KG1 (cell line): ENCODE measurements around the gene PSMF1.

Experiments used
- DNase-seq: peaks from one replicate; lab custom pipeline; 2025; lab: John Stamatoyannopoulos, UW

PSMF1 gene

GRCh38 chr20:1190847-1191246, 72.4 kb downstream of the PSMF1 start:
- no peak for DNase-seq

DNA sequence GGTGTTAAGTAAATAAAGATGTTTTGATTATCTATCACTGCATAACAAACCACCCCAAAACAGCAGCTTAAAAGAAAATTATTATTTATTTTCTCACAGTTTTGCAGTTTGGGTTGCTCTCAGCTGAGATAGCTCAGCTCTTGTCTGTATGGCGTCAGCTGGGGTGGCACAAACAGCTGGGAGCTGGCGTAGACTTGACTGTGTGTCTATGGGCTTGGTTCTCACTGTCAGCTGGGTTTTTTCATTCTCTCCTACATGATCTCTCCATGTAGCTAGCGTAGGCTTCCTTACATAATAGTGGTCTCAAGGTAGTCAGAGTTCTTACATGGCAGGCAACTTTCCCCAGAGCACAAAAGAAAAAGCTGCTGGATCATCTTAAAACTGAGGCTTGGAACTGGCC, 72.9 kb downstream of the PSMF1 start:
- no peak for DNase-seq

DNA sequence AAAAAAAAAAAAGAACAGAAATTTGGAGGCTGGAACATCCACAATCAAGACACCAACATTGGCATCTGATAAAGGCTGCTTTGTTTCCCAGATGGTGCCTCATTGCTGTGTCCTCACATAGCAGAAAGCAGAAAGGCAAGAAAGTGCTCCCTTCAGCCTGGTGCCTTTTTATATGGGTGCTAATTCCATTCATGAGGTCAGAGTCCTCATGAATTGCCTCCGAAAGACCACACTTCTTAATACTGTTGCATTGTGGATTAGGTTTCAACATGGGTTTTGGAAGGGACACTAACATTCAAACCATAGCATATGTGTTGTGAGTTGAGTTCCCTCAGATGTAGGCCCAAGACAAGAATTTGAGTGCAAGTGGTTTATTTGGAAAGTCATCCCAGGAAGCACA, 76.8 kb downstream of the PSMF1 start:
- no peak for DNase-seq

GRCh38 chr20:1196634-1197033, 78.2 kb downstream of the PSMF1 start:
- DNase-seq: no peak

- no peak for DNase-seq
These were observed 79.4 kb downstream of the PSMF1 start for GRCh38 chr20:1197801-1198200.

DNA sequence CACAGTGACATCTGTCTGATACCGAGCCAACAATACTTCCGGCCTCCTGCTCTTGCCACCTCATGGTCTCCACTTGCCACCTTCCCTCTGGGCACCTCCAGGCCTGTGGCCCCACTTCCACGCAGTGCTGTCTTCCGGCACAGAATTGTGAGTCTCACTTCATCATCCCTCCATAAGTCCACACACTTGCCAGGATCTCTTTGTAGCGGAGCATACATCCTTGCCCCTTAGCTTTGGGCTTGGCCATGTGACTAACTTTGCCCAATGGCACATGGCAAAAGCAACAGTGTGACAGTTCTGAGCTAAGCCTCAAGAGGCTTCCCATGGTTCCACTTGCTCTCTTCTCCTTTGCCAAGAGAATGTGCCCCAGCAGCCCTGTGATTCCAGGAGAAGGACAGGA, 80.3 kb downstream of the PSMF1 start:
- no peak for DNase-seq

DNA sequence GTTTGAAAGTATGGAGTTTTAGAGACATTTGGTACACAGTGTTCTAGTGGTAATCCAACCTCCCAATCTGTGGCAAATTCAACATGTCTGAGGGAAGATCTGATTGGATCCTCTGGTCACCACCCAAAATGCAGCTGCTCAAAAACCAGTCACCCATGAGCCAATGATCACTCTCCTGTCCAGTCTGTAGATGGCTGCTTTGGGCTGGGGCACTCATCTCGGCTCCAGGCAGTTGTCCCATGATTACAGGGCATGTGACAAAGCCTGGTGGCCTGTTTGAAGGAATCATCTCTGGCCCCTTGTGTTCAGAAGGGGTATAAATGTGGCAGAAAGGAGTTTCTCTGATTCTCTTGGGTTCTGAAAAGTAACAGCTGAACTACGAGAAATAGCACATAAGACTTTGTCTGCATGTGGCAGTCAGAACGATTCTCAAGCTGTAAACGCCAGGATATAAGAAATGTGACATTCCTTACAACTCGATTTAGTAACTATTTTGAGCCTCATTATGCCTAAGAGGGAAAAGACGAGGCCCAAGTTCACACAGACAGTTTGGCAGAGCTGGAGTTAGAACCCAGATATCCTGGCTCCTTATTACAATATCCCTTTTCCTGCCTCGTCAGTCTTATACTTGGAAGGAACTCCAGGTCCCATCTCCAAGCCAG, 80.9 kb downstream of the PSMF1 start:
- no peak for DNase-seq

DNA sequence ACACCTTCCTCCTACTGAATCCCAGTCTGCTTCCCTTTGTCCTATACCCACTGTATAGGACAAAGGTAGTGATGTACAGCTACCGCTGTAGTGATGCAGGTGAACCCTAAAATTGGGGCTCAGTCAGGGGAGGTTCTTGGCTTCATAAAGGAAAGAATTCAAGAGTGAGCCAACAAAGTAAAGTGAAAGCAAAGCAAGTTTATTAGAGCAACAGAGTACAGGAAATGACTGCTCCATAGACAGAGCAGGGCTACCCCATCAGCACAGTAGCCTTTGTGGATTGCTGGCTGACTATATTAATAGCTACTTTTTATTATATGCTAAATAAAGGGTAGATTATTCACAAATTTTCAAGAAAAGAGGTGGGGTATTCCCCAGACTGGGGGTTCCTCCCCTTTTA, 81.6 kb downstream of the PSMF1 start:
- no peak for DNase-seq

- DNase-seq: no peak
These were observed 84.5 kb downstream of the PSMF1 start, which contains the start of gene C20orf202 for GRCh38 chr20:1202762-1203504. Gene C20orf202, plus strand, starts transcription at chr20:1203454. Its CDS starts 132 bp downstream, at chr20:1203586.

DNA sequence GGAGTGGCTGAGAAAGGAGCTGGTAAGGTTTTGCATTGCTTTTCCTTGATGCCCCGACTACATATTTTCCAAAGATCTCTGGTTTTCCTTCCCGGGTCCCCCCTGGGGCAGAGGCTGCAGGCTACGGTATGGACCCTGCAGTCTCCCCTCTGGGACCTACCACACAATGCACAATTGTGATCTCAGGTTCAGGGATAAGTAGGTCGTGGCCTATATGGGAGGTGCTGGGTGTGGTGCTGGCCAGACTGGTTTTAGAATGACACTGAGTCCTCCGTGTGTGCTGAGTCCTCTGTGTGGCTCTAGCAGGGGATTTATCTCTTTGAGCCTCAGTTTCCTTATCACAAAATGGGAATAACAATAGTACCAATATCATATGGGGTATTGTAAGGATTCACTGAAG, 85.2 kb downstream of the PSMF1 start:
- no peak for DNase-seq

- no peak for DNase-seq
These were observed 85.7 kb downstream of the PSMF1 start for GRCh38 chr20:1204113-1204512.

GRCh38 chr20:1204576-1204975, 86.2 kb downstream of the PSMF1 start:
- DNase-seq: no peak

DNA sequence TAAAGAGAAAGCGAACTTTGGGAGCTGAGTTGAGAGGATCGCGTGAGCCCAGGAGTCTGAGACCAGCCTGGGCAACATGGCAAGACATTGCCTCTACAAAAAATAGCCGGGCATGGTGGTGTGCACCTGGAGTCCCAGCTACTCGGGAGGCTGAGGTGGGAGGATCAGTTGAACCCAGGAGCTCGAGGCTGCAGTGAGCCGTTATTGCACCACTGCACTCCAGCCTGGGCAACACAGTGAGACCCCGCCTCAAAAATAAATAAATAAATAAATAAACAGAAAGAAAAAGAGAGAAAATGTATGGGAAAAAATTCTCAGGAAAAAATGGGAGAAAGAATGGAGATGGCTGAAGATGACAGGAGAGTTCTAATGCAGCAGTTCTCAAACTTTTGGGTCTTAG, 87.4 kb downstream of the PSMF1 start:
- DNase-seq: no peak

DNA sequence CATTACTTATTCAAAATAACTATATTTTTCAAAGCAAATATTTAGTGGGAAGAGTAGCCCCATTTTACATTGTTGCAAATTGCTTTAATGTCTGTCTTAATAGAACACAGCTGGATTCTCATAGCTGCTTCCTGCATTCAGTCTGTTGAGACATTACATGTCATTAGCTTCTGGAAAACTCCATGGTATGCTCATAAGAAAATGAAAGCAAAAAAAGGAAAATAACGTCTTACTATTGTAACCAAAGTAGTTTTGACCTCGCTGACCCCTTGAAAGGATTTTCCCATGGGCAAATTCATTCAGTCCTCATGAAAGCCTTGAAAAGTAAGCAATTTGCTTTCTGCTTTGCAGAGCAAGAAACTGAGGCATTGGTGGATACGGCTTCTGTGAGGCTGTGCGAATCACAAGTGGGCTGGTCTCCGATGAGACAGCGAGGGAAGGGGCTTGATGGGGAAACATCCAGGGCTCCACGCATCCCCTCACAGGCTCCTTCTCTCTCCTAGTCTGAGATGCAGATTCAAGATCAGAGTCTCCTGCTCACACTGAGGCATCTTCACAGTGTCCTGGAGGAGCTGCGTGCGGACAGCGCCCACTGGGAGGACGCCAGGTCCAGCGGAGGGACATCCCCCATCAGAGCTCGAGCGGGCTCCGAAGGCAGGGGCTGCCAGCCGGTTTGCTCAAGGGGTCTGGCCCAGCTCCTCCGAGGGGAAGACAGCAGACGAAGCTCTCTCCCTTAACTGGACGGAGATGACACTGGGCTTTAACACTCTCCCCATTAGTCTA, 88.2 kb downstream of the PSMF1 start:
- no peak for DNase-seq

- DNase-seq: no peak
These were observed 89.0 kb downstream of the PSMF1 start for GRCh38 chr20:1207293-1207878.

- no peak for DNase-seq
These were observed 91.3 kb downstream of the PSMF1 start for GRCh38 chr20:1209447-1210387.

- no peak for DNase-seq
These were observed 92.1 kb downstream of the PSMF1 start for GRCh38 chr20:1210501-1210900.

DNA sequence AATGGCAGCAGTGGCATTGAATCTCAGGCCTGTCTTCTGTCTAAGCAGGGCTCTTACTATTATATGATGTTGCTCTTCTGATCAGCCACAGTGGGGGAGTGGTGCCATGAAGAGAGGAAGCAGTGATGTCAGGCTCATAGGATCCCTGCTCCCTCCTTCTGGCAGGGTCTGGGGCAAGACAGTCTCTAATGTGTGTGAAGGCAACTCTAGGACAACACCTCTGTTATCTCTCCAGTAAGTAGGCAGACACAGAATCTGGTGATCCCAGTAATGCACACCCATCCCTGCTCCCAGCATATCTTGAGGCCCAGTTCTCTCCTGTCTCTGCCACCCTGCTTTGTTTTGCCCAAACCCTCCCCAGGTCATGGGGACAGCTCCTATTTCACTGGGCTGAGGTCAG, 93.6 kb downstream of the PSMF1 start:
- no peak for DNase-seq

DNA sequence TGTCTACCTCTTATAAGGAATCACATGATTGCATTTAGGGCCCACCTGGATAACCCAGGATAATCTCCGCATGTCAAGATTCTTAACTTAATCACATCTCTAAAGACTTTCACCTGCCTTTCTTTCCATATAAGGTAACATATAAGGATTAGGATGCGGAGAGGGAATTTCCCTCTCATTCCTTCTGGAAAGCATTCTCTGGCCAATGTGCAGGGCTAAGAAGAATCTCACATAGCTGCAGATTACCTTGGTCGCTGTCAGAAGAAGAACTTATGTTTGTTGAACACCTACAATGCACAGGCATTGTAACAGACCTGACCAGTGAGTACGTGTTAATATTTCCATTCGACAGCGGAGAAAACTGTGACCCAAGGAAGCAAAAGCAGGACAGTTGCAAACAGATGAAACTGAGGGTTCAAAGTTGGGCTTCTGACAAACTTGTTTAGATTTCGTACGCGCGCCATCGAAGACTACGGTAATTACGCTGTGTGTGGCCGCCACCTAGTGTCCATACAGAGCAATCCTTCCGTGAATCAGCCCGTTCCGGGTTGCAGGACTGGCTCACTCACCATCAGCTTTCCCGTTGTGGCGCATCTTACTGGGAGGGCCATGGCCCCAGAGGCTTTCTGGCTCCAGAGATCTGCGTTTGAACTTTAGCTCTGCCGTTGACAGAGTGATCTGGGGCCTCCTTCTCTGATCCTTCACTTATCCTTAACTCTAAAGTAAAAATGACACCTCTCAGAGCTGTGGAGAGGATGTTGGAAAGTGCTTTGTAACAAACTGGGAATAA, 94.4 kb downstream of the PSMF1 start:
- peak; percentile 38 for DNase-seq

DNA sequence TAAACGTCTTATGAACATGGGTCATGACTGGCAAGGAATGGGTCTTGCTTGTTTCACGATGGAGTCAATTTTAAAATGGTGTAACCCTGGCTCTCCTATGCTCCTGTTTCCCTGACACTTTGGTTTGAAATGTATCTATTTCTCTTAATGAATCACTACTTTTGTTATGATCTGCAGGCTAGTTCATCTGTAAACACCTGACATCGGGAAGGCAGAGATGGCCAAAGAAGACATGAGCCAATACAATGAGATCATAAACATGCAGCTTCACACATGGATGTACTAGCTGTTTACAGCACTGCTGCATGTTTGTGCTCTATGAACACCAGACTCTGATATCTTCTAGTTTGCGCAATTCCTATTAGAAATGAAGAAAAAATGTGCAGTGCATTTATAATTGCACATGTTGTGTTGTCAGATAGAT, 96.4 kb downstream of the PSMF1 start:
- no peak for DNase-seq
